ENCODE data around the gene SUGP1.

Gene SUGP1

GRCh38 chr19:19232261-19232721, 88.0 kb downstream of the SUGP1 start:
- DNase-seq (ENCODE audit: low spot score) (no peak), FAIRE-seq (no peak)

DNA sequence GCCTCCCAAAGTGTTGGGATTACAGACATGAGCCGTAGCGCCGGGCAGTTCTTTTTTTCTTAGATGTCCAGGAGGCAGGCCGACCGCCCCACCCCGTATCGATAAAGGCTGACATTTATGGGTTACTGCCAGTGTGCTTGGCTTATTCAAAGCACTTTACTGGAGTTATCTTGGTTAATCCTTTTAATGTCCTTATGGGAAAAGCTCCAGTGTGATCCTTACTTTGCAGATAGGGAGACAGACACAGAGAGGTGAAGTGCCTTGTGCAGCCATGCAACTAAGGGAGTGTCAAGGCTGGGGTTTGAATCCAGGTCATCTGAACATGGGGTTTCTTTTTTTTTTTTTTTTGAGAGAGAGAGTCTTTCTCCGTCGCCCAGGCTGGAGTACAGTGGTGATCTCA, 89.3 kb downstream of the SUGP1 start:
- no peak for FAIRE-seq

GRCh38 chr19:19229701-19230100, 90.6 kb downstream of the SUGP1 start:
- no peak for DNase-seq (ENCODE audit: low spot score)
- no peak for FAIRE-seq

More for the DNA sequence above, 89.3 kb downstream of the SUGP1 start:
- DNase-seq (ENCODE audit: low spot score) = no peak

DNA sequence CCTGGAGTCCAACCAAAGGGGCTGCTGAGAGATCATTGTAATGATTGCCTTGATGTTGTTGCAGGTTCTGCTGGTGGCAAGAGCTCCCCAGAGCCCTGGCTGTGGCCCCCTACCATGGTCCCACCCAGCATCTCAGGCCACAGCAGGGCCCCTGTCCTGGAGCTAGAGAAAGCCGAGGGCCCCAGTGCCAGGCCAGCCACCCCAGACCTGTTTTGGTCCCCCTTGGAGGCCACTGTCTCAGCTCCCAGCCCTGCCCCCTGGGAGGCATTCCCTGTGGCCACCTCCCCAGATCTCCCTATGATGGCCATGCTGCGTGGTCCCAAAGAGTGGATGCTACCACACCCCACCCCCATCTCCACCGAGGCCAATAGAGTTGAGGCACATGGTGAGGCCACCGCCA, 93.1 kb downstream of the SUGP1 start:
- DNase-seq (ENCODE audit: low spot score) (no peak), FAIRE-seq (no peak)

GRCh38 chr19:19226663-19227062, 93.6 kb downstream of the SUGP1 start:
- FAIRE-seq (no peak), DNase-seq (ENCODE audit: low spot score) (no peak)

GRCh38 chr19:19226204-19226603, 94.1 kb downstream of the SUGP1 start:
- FAIRE-seq (no peak), DNase-seq (ENCODE audit: low spot score) (no peak)
